HCEC 1CT (cell line): ENCODE data around the gene ALG5.
A peak's percentile ranks its signal among the peaks of the same experiment; 100 is the strongest.

Experiments
- DNase-seq: peaks from one replicate; pipeline ENCODE4 v3.0.0-alpha.2; 2017

Gene ALG5

DNA sequence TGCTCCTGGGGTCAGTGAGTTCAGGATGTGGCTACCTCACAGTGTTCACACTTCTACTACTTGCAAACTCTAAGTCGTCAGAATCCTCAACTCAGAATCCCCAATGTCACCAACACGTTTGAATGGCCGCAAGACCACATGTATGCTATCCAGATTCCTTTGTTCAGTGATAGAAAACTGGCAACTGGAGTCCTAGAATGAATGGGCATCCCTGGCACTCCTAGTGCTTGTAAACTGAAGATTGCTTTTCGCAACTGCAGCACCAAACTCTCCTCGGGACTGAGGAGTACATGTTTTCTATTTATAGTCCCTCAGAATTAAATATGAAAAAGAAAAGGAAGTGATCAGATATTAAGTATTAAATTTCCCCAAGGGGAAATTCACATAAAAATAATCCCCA lies 84.0 kb downstream of the ALG5 start:
- DNase-seq: no peak

DNA sequence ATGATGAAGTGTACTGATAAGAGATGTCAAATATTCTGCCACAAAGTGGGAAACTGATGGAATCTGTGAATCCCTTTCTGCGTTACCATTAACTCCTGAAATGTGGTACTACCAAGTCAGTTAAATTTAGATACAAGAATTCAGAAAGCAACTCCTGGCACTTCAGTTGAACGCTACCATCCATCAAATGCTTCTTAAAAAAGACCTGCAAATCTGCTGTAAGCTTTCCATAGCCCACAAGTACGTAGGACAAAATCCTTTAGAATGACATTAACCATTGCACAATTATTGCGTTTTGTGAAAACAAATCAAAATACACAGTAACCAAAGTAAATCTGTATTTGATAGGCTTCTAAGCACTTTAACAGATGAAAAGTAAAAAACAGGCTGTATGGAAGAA lies 84.5 kb downstream of the ALG5 start:
- no peak for DNase-seq

DNA sequence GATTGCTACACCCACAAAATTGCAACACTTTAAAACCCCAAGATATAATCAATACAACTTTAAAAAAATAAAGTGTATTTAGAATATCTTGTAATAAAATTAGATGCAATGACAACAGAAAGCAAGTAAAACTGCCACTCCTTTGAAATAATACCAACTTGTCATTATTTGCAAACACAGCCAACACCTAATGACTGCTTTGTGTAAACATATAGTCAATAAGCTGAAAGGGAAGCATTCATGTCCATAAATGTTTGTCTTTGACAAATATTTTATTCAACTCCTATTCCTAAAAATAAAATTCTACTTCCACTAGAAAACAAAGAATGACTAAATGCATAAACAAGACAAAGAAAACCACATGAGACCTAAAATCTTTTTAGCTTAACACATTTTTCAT lies 85.7 kb downstream of the ALG5 start:
- DNase-seq: no peak

DNA sequence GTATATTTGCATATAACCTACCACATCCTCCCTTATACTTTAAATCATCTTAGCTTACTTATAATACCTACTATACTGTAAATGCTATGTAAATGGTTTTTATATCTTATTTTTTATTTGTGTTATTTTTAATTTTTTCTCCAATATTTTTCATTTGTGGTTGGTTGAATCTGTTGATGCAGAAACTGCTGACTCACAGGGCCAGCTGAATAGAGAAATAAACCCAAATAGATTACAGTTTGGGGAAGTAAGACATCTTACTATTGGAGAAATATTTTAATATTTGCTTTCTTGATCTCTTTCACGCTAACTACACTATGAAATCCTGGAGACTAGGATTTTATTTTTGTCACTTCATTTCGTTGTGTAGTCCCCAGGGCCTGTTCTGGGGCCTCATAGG lies 86.2 kb downstream of the ALG5 start:
- no peak for DNase-seq

DNA sequence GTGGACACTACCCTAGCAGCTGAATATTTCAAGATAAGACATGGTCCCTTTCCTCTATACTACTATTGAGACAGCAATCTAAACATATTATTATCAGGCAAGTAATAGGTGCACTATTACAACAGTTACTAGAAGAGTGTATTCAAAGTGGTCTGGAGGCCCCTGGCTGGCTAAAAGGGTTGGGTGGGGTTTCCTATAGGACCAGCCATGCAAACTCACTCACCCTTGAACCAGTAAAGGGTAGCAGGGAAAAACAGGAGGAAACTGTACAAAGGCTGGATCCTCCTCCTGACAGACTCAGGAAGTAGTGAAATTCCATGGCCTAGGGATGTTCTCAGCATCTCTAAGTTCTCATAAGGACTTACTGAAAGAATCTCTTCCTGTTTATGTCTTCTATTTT lies 86.8 kb downstream of the ALG5 start:
- no peak for DNase-seq

DNA sequence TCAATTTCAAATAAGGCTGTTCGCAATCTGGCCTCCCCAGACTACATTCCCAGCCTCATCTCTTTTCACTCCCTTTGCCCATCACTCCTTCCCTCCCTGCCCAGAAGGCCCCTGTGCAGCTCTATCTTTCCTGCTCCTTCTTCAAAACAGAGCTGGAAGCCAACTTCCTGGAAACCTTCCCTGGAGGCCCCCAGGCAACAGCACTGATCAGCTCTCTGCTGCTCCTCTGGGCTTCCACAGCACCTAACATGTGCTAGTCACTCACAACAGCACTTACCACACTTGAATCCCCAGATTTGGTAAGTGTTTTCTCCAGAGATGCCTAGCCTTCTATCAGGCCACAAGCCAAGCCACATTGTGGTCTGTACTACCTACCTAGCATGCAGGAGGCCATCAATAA lies 88.6 kb downstream of the ALG5 start:
- DNase-seq: no peak

DNA sequence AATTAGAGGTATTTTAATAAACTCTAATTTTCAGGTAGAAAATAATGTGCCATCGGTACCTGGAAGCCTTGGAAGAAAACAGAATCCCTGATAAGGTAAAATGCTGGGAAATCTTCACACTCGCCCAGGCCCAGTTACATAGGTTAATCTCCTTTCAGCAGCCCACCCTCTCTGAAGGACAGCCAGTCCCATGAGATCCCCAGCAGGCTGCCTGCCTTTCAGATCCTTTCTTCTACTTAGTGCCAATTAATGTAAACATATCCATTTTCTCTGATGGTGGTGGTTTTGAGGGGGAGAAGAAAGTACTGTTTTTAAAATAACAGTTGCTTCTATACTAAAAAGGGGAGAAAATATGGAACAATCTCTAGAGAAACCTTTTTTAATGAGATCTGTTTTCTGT lies 91.3 kb downstream of the ALG5 start:
- DNase-seq: no peak

DNA sequence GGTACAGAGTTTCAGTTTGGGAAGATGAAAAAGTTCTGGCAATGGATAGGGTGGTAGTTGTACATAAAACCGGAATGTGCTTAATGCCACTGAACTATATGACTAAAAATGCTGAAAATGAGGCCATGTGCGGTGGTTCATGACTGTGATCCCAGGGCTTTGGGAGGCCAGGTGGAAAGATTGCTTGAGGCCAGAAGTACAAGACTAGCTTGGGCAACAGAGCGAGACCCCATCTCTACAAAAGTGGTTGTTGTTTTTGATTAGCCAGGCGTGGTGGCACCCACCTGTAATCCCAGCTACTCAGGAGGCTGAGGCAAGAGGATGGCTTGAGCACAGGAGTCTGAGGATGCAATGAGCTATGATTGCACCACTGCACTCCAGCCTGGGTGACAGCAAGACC lies 91.9 kb downstream of the ALG5 start:
- no peak for DNase-seq

DNA sequence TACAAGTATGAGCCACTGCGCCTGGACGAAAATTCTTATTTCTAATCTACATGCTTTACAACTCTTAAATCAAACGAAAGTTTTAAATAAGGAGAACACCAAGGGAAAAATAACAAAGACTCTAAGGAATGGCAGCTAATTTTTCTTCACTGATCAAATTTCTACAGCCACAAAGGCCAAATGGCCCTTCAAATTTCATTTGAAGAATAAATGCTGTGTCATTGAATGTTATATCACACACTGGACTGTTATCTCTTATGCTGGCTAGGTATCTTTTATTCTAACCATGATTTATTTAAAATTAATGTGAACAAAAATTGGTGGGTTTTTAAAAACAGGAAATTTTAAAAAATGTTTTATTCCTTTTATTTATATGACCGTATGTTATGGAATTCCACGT lies 93.2 kb downstream of the ALG5 start:
- no peak for DNase-seq

DNA sequence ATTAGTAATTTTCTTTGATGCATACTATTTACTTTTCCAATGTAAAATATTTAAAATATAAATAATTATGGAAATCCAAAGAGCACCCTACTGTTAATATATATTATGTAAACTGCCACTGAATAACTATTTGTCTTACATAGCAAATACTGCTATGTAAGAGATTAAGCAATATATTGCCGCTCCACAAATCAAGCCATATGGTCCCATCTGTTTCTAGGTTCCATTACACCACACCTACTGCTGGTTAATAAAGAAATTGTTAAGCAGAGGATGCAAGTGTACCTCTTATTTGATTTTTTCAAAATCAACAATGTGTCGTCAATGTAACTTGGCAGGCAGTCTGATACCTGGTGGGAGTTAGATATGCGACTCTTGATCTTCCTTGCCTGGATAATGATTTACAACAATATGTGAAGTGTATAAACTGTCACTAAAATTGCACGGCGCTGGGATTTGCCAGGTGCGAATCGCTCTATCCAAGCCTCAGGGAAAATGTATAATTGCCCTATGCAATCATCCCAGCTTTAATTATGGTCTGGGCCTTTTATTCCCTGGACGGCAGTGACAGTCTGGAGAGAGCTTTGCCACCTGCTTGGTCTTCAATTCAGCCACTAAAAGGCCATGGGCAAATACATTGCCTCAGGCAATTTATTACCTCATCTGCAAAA lies 95.1 kb downstream of the ALG5 start:
- peak; percentile 11 for DNase-seq
